Heart left ventricle (tissue), 13 donors: ENCODE results near the gene IL1F10.

Experiments
- CTCF ChIP-seq, 12 donors: fragments of 200-600 bp; sonication (generic) in 4 of 12; IDR thresholded peaks; one replicate each; pipeline versions ENCODE4 v1.5.0 to v1.8.0; 2018 to 2022; ENCODE audit warnings: antibody characterized with exemption in 12 of 12, mild to moderate bottlenecking in 5 of 12
- POLR2A ChIP-seq, 2 donors: fragments of 450-650 bp; IDR thresholded peaks; one replicate each; pipeline ENCODE4 v1.6.1; 2017; ENCODE audit warnings: antibody characterized with exemption in 2 of 2, mild to moderate bottlenecking in 2 of 2, moderate library complexity in 2 of 2
- donor health status: ischemic (EF 13 %, LVEDD 7.1; RV severe dilation, severe dysfunction).
- donor health status: DM: no; HTN: yes; CAD: no.
- donor health status: DM: no; HTN: no; CAD: no.
- donor health status: ischemic (EF 25% LVEDD 6.9; RV normal size, moderate dysfunction).
- donor health status: ischemic (EF 25% LVEDD 5.7; RV mildly dilated, moderate dysfunction).
- donor health status: ischemic (EF 35%, LVEDD 5.7; RV mildly dilated, moderate dysfunction).
- donor health status: nonischemic (EF 11% LVEDD 7.7; RV severe dilation, severe dysfunction).
- donor health status: DM: yes; HTN: yes; CAD: no.
- donor health status: PGD.
- donor health status: ischemic (EF 29% LVEDD 5.4; RV normal size, mild dysfunction).
- donor health status: nonischemic (EF 23%, LVEDD 6.1; RV moderate dilation, normal function).

- no peak for TF ChIP-seq CTCF (IDR thresholded peaks at IDR 0.05)
- TF ChIP-seq POLR2A (IDR thresholded peaks at IDR 0.05), result no peak
These were observed 25.9 kb upstream of the IL1F10 start for GRCh38 chr2:113041871-113042270.
